ENCODE measurements around the gene RDH11. TPM values are rescaled to one million over a fixed set of nuclear protein-coding genes. Genes with fewer than 3 reads are reported as not detected.
A peak's percentile ranks its signal among the peaks of the same experiment; 100 is the strongest.

The RDH11 gene
- total and polyA plus RNA-seq, 10 of the 15 experiments (the other 5 are each of a cell fraction or from before 2014, with no cell fraction given) = 49.7 to 161 (median 77.2) TPM

DNA sequence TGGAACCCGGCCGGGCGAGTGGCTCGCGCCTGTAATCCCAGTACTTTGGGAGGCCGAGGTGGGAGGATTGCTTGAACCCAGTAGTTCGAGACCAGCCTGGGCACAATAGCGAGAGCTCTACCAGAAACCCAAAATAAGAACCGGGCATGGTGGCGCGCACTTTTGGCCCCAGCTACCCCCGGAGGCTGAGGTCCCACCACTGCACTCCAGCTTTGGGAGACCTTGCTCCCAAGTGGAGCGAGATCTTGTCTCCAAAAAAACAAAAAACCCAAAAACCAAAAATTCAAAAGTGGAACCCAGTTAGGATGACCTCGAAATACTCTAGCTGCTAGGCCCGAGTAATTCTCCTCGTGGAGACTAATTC is 20.4 kb downstream of the RDH11 start:
- peaks cover 26% of the 10 kb centered on the region for H3K79me2 ChIP-seq (ENCODE audit: control insufficient read depth, insufficient read depth, low read length)

GRCh38 chr14:67674480-67675218 is 20.9 kb downstream of the RDH11 start, which contains the start of gene VTI1B:
VTI1B (minus strand) TSS chr14:67674632; CDS start chr14:67674489, 143 bp downstream.
- ATAC-seq = peak; percentile 97
- Histone ChIP-seq H3K4me1 (ENCODE audit: control insufficient read depth, insufficient read depth, low read length) (peaks cover 9% of the 10 kb centered on the region), H3K9me3 (replicated peaks; ENCODE audit: control insufficient read depth, insufficient read depth, low read length) (no peaks in the 10 kb centered on the region), H3K27me3 (replicated peaks in 1 of 2; ENCODE audit: control insufficient read depth in 2 of 2, insufficient read depth in 2 of 2, low read length in 1 of 2) (no peaks in the 10 kb centered on the region), H2AFZ (ENCODE audit: control insufficient read depth, low read depth, low read length) (peak within 1 kb of the TSS; percentile 97), H3K4me3 (peak within 1 kb of the TSS; percentile 85), H3K27ac (ENCODE audit: control insufficient read depth, insufficient read depth) (peak within 1 kb of the TSS; percentile 97), H4K20me1 (ENCODE audit: control insufficient read depth, insufficient read depth) (peaks cover 5% of the 10 kb centered on the region; the same call in 1 of the 2 replicates), H3K9ac (ENCODE audit: control insufficient read depth, insufficient read depth, low read length) (peak within 1 kb of the TSS; percentile 97), H3K4me2 (ENCODE audit: control insufficient read depth, insufficient read depth) (peak within 1 kb of the TSS; percentile 91), H3K36me3 (ENCODE audit: control insufficient read depth in 2 of 2, insufficient read depth in 2 of 2, low read length in 1 of 2) (peaks cover 4 to 5% of the 10 kb centered on the region in 2 experiments; a peak in 3 of 4 replicates), H3K79me2 (ENCODE audit: control insufficient read depth, insufficient read depth, low read length) (peaks cover 29% of the 10 kb centered on the region)
- RAD21 ChIA-PET (ENCODE audit: unreplicated experiment) = interaction anchor here (1.1 to 1.6 kb wide), 4 partner anchors 21 to 54 kb away, joined by 3 to 8 read pairs (median 6); partner anchors contain the start of gene RDH11
- no TSS peak for BruUV-seq (replicated peaks)
- SMC1A ChIA-PET (ENCODE audit: uncharacterized antibody, unreplicated experiment) = interaction anchor here (1.0 to 9.1 kb wide), 10 partner anchors 11 to 310 kb away, joined by 3 to 131 read pairs (median 8); partner anchors contain the start of genes RDH11 and RDH12
- POLR2A ChIA-PET = interaction anchor here (0.5 to 8.0 kb wide), 4 partner anchors 18 to 74 kb away, joined by 4 to 71 read pairs (median 6); partner anchors contain the start of genes PIGH and RDH11
- WGBS (ENCODE audit: insufficient coverage, insufficient replicate concordance, low lambda C conversion rate, missing lambda C conversion rate) = 1% methylated on average over 87 of the region's 87 CpGs
- no peak for DNase-seq (ENCODE audit: low read depth, low spot score)
- CTCF ChIA-PET = interaction anchor here (0.6 to 15.6 kb wide), 12 partner anchors 11 to 1171 kb away, joined by 3 to 223 read pairs (median 3); partner anchors contain the start of genes PIGH, RDH11 and RDH12
- no peak for FAIRE-seq
- in situ Hi-C loops (cut with MboI) (no loop called here), intact Hi-C loops (cut with micrococcal nuclease; ENCODE audit: unreplicated experiment) (no loop called here)
- TF ChIP-seq, protein P1, sequence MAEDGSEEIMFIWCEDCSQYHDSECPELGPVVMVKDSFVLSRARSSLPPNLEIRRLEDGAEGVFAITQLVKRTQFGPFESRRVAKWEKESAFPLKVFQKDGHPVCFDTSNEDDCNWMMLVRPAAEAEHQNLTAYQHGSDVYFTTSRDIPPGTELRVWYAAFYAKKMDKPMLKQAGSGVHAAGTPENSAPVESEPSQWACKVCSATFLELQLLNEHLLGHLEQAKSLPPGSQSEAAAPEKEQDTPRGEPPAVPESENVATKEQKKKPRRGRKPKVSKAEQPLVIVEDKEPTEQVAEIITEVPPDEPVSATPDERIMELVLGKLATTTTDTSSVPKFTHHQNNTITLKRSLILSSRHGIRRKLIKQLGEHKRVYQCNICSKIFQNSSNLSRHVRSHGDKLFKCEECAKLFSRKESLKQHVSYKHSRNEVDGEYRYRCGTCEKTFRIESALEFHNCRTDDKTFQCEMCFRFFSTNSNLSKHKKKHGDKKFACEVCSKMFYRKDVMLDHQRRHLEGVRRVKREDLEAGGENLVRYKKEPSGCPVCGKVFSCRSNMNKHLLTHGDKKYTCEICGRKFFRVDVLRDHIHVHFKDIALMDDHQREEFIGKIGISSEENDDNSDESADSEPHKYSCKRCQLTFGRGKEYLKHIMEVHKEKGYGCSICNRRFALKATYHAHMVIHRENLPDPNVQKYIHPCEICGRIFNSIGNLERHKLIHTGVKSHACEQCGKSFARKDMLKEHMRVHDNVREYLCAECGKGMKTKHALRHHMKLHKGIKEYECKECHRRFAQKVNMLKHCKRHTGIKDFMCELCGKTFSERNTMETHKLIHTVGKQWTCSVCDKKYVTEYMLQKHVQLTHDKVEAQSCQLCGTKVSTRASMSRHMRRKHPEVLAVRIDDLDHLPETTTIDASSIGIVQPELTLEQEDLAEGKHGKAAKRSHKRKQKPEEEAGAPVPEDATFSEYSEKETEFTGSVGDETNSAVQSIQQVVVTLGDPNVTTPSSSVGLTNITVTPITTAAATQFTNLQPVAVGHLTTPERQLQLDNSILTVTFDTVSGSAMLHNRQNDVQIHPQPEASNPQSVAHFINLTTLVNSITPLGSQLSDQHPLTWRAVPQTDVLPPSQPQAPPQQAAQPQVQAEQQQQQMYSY (CRISPR knock-in tag; IDR thresholded peaks at IDR 0.05) = no peak
- TF ChIP-seq ZNF384 (IDR thresholded peaks at IDR 0.05; ENCODE audit: borderline replicate concordance, low read depth, low read length) = no peak
- TF ChIP-seq POLR2AphosphoS5 (IDR thresholded peaks at IDR 0.05; ENCODE audit: low read length) = peak; percentile 86
- TF ChIP-seq POU2F2 (IDR thresholded peaks at IDR 0.05; ENCODE audit: borderline replicate concordance, low read depth, low read length) = no peak
- no peak for TF ChIP-seq NR2C2 (IDR thresholded peaks at IDR 0.05; ENCODE audit: borderline replicate concordance, control insufficient read depth, insufficient read length, low read depth)
- TF ChIP-seq KAT2A (conservative IDR thresholded peaks at IDR 0.05; ENCODE audit: control insufficient read depth, low read depth, low read length) = no peak
- TF ChIP-seq PKNOX1 (IDR thresholded peaks at IDR 0.05) = no peak
- TF ChIP-seq BCL11A (IDR thresholded peaks at IDR 0.05; ENCODE audit: low read depth, low read length) = no peak

More for the DNA sequence above, 20.4 kb downstream of the RDH11 start:
- Histone ChIP-seq H3K4me2 (ENCODE audit: control insufficient read depth, insufficient read depth) (peak overlapping the region; percentile 91), H4K20me1 (ENCODE audit: control insufficient read depth, insufficient read depth) (peaks cover 5% of the 10 kb centered on the region; the same call in 1 of the 2 replicates), H3K4me1 (ENCODE audit: control insufficient read depth, insufficient read depth, low read length) (peaks cover 15% of the 10 kb centered on the region), H3K36me3 (ENCODE audit: control insufficient read depth in 2 of 2, insufficient read depth in 2 of 2, low read length in 1 of 2) (peaks cover 4 to 5% of the 10 kb centered on the region in 2 experiments; a peak in 3 of 4 replicates), H3K9ac (ENCODE audit: control insufficient read depth, insufficient read depth, low read length) (peak overlapping the region; percentile 97), H3K4me3 (peak overlapping the region; percentile 85), H3K27ac (ENCODE audit: control insufficient read depth, insufficient read depth) (peak overlapping the region; percentile 97), H3K9me3 (replicated peaks; ENCODE audit: control insufficient read depth, insufficient read depth, low read length) (no peaks in the 10 kb centered on the region), H2AFZ (ENCODE audit: control insufficient read depth, low read depth, low read length) (peak overlapping the region; percentile 97), H3K27me3 (replicated peaks in 1 of 2; ENCODE audit: control insufficient read depth in 2 of 2, insufficient read depth in 2 of 2, low read length in 1 of 2) (no peaks in the 10 kb centered on the region)
- no peak for ATAC-seq
- no peak for DNase-seq (ENCODE audit: low read depth, low spot score)
- in situ Hi-C loops (cut with MboI) = no loop called here
- POLR2A ChIA-PET = interaction anchor here (8.0 kb wide), 1 partner anchor 18 kb away, joined by 71 read pairs; the partner anchor contains the start of gene RDH11
- FAIRE-seq = no peak
- WGBS (ENCODE audit: insufficient coverage, insufficient replicate concordance, low lambda C conversion rate, missing lambda C conversion rate) = 56% methylated on average over 16 of the region's 16 CpGs
- intact Hi-C loops (cut with micrococcal nuclease; ENCODE audit: unreplicated experiment) = no loop called here
- BruUV-seq (replicated peaks) = TSS peak; percentile 75
- RAD21 ChIA-PET (ENCODE audit: unreplicated experiment) = interaction anchor here (1.1 to 1.4 kb wide), 2 partner anchors 29 to 55 kb away, joined by 3 to 7 read pairs; no protein-coding TSS in a partner anchor
- CTCF ChIA-PET = interaction anchor here (0.6 to 15.6 kb wide), 6 partner anchors 12 to 92 kb away, joined by 3 to 223 read pairs (median 4); partner anchors contain the start of gene RDH12
- TF ChIP-seq HDAC6 (IDR thresholded peaks at IDR 0.05; ENCODE audit: unreplicated experiment) (no peak), MTA3 (IDR thresholded peaks at IDR 0.05; ENCODE audit: borderline replicate concordance, low read length) (0 out of 2 replicates have a peak, but pooled peaks have one; percentile 47)
- SMC1A ChIA-PET (ENCODE audit: uncharacterized antibody, unreplicated experiment) = interaction anchor here (1.0 to 4.3 kb wide), 3 partner anchors 18 to 31 kb away, joined by 4 to 23 read pairs (median 22); partner anchors contain the start of gene RDH11
